ENCODE results near the gene WDR4.

DNA sequence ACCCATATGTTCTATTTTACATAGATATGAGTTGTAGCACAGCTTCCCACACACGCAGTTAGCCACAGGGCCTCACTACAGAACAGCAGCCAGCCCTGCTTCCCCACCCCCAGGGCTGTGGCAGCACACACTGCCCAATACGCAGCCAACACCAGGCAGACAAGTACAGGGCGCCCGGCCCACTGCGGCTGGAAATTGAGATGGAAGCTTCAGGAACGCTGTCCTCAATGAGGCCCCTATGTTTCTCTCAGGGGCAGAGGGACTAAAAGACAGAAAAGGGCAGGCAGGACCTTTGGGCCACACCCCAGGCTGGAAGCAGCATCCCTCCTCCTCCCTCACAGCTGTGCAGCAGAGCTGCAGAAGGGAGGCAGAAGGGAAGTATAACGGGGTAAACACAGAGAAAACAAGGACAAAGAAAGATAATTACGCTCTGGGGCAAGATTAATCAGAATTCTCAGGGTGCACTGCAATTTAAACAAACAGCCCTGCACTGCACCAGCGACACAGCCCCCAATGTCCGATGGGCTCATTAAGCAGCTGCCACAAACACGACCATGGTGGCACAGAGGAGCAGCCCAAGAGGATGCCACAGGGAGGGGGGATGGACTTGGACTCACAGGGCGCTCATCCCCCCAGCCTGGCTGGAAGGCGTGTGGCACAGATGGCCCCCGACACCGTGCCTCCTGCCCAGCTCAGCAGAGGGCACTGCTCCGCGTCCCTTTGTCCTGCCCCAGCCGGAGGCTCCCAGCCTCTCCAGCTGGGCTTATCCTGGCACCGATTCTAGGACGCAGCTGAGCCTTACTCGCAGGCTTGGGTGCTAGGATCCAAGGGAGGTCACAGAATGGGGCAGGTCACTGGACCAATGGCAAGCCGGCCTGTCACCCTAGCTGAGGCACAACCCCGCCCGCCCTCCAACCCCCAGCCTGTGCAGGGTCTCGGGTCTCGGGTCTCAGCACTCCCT lies 14.2 kb downstream of the WDR4 start:
- no peak for TF ChIP-seq RCOR1 (IDR thresholded peaks at IDR 0.05; ENCODE audit: insufficient replicate concordance, low read length)
- no peak for TF ChIP-seq POLR2A (IDR thresholded peaks at IDR 0.05; ENCODE audit: low read depth, low read length)
- no peak for TF ChIP-seq CTCF (conservative IDR thresholded peaks at IDR 0.05; ENCODE audit: low read depth, low read length)
- no peak for TF ChIP-seq MXI1 (IDR thresholded peaks at IDR 0.05; ENCODE audit: borderline replicate concordance, low read depth, low read length)
